Hematopoietic multipotent progenitor cell treated with erythropoietin and hydrocortisone succinate and interleukin-3 and kit ligand, for 17 days (in vitro differentiated cells): ENCODE data around the gene AMDHD2.
"Not testable (repeated sequence)": the region's sequence is repeated elsewhere in the genome, so short reads cannot be mapped to it uniquely, and the experiment has no call there.

Experiments
- DNase-seq: peaks from one replicate; pipeline ENCODE4 v3.0.0-alpha.2; 2015; ENCODE audit warnings: low spot score

AMDHD2 gene

GRCh38 chr16:2580818-2581217 is 60.6 kb downstream of the AMDHD2 start:
- not testable (repeated sequence) for DNase-seq
